Measurements from ENCODE around the gene PLEK. TPM values are rescaled to one million over a fixed set of nuclear protein-coding genes. Genes with fewer than 3 reads are reported as not detected.

The PLEK gene
- total RNA-seq, 1 experiment from 2014 or later = not detected

DNA sequence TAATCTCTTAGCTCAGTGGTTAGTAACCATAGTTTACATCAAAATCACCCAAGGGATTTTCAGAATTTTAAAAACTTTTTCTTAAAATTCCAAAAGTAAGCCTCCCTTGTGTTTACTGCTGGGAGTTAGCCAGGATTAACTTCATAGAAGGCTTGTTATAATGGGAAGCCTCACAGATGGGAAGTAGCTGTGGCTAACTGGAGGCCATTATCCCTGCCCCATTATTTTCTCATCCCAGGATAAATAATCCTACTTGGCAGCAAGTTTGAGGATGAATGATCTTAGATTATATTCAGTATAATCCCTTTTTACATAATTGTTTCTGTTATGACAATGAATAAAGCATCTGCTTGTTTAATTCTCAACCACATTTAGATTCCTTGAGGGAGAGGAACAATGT lies 25.5 kb downstream of the PLEK start:
- TF ChIP-seq EZH2 (IDR thresholded peaks at IDR 0.05; ENCODE audit: low read length, unreplicated experiment) = no peak
- TF ChIP-seq EZH2phosphoT487 (IDR thresholded peaks at IDR 0.05; ENCODE audit: borderline replicate concordance, low read length) = no peak
- TF ChIP-seq, protein P1, sequence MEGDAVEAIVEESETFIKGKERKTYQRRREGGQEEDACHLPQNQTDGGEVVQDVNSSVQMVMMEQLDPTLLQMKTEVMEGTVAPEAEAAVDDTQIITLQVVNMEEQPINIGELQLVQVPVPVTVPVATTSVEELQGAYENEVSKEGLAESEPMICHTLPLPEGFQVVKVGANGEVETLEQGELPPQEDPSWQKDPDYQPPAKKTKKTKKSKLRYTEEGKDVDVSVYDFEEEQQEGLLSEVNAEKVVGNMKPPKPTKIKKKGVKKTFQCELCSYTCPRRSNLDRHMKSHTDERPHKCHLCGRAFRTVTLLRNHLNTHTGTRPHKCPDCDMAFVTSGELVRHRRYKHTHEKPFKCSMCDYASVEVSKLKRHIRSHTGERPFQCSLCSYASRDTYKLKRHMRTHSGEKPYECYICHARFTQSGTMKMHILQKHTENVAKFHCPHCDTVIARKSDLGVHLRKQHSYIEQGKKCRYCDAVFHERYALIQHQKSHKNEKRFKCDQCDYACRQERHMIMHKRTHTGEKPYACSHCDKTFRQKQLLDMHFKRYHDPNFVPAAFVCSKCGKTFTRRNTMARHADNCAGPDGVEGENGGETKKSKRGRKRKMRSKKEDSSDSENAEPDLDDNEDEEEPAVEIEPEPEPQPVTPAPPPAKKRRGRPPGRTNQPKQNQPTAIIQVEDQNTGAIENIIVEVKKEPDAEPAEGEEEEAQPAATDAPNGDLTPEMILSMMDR (conservative IDR thresholded peaks at IDR 0.05; ENCODE audit: low read depth, low read length) = no peak
- H3K9ac ChIP-seq (ENCODE audit: low read length) = no peak overlapping the region
- no peaks in the 10 kb centered on the region for H3K9me3 ChIP-seq (ENCODE audit: low read length)
- intact Hi-C loops (cut with micrococcal nuclease) = no loop called here
- no peak overlapping the region for H3K27ac ChIP-seq (ENCODE audit: low read length)
- H3F3A ChIP-seq (ENCODE audit: low read length, unreplicated experiment) = no peaks in the 10 kb centered on the region
- H3K9me2 ChIP-seq (replicated peaks; ENCODE audit: low read length) = no peaks in the 10 kb centered on the region
- no peaks in the 10 kb centered on the region for H3K4me1 ChIP-seq (ENCODE audit: insufficient read depth, low read length)
- ATAC-seq (no peak), DNase-seq (no peak)
- H3K36me3 ChIP-seq (ENCODE audit: low read depth, low read length) = no peaks in the 10 kb centered on the region
- BruUV-seq (replicated peaks) = no TSS peak
- H3K4me2 ChIP-seq (ENCODE audit: low read length) = no peak overlapping the region
- H3K4me3 ChIP-seq (ENCODE audit: low read length) = no peak overlapping the region
- peaks cover 61% of the 10 kb centered on the region for H3K27me3 ChIP-seq (ENCODE audit: low read length)
- ChIA-PET CTCF (no interaction called here), POLR2A (ENCODE audit: unreplicated experiment) (no interaction called here)
- H4K20me1 ChIP-seq (ENCODE audit: low read length) = no peaks in the 10 kb centered on the region
- H3K79me2 ChIP-seq (ENCODE audit: low read length) = no peaks in the 10 kb centered on the region
- H2AFZ ChIP-seq (ENCODE audit: low read length) = no peak overlapping the region

DNA sequence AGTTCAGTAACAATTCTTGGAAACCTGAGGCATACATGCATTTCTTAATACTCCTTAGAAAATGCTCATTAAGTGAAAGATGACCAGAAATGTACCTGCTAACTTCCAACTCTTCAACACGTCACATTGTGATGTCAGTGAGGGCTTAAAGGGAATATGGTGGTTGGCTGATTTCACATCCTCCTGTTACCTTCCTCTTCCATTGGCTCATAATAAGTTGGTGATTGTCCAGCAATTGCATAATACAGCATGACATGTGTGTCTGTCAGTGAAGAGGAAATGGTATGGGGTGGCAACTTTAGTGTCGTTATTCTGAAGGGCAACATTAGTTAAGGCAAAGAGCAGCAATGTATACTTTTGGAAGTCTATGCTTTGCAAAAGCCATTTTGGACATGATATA lies 26.0 kb downstream of the PLEK start:
- no peaks in the 10 kb centered on the region for H3K4me1 ChIP-seq (ENCODE audit: insufficient read depth, low read length)
- H3K9me3 ChIP-seq (ENCODE audit: low read length) = no peaks in the 10 kb centered on the region
- H3F3A ChIP-seq (ENCODE audit: low read length, unreplicated experiment) = no peaks in the 10 kb centered on the region
- intact Hi-C loops (cut with micrococcal nuclease) = no loop called here
- H3K9me2 ChIP-seq (replicated peaks; ENCODE audit: low read length) = no peaks in the 10 kb centered on the region
- BruUV-seq (replicated peaks) = no TSS peak
- H3K79me2 ChIP-seq (ENCODE audit: low read length) = no peaks in the 10 kb centered on the region
- ATAC-seq (no peak), DNase-seq (no peak)
- POLR2A ChIA-PET (ENCODE audit: unreplicated experiment) = no interaction called here
- no peak overlapping the region for H2AFZ ChIP-seq (ENCODE audit: low read length)
- H3K4me3 ChIP-seq (ENCODE audit: low read length) = no peak overlapping the region
- no peak overlapping the region for H3K4me2 ChIP-seq (ENCODE audit: low read length)
- H3K27ac ChIP-seq (ENCODE audit: low read length) = no peak overlapping the region
- CTCF ChIA-PET = no interaction called here
- H3K36me3 ChIP-seq (ENCODE audit: low read depth, low read length) = no peaks in the 10 kb centered on the region
- TF ChIP-seq EZH2phosphoT487 (IDR thresholded peaks at IDR 0.05; ENCODE audit: borderline replicate concordance, low read length) = no peak
- TF ChIP-seq EZH2 (IDR thresholded peaks at IDR 0.05; ENCODE audit: low read length, unreplicated experiment) = no peak
- TF ChIP-seq, protein P1 (conservative IDR thresholded peaks at IDR 0.05; ENCODE audit: low read depth, low read length) = no peak
- H4K20me1 ChIP-seq (ENCODE audit: low read length) = no peaks in the 10 kb centered on the region
- no peak overlapping the region for H3K9ac ChIP-seq (ENCODE audit: low read length)
- H3K27me3 ChIP-seq (ENCODE audit: low read length) = peaks cover 61% of the 10 kb centered on the region

DNA sequence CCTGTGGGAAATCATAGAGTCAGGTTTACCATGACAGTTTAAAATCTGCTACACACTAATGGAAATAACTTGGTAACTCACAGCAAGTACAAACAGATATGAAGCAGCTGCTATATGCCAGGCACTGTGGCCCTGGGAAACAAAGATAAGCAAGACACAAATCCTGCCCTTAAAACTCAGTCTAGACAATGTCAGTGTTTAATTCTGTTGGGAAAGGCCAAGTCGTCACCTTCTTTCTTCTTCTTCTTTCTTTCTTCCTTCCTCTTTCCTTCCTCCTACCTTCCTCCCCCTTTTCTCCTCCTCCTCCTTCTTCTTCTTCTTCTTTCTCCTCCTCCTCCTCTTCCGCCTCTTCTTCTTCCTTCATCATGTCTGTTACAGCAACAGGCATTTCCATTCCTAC lies 26.8 kb downstream of the PLEK start:
- Histone ChIP-seq H3K9me3 (ENCODE audit: low read length) (no peaks in the 10 kb centered on the region), H3K79me2 (ENCODE audit: low read length) (no peaks in the 10 kb centered on the region), H3K4me1 (ENCODE audit: insufficient read depth, low read length) (no peaks in the 10 kb centered on the region), H4K20me1 (ENCODE audit: low read length) (no peaks in the 10 kb centered on the region), H2AFZ (ENCODE audit: low read length) (no peak overlapping the region), H3K9me2 (replicated peaks; ENCODE audit: low read length) (no peaks in the 10 kb centered on the region), H3K27ac (ENCODE audit: low read length) (no peak overlapping the region), H3K4me2 (ENCODE audit: low read length) (no peak overlapping the region), H3F3A (ENCODE audit: low read length, unreplicated experiment) (no peaks in the 10 kb centered on the region), H3K9ac (ENCODE audit: low read length) (no peak overlapping the region), H3K36me3 (ENCODE audit: low read depth, low read length) (no peaks in the 10 kb centered on the region), H3K4me3 (ENCODE audit: low read length) (no peak overlapping the region), H3K27me3 (ENCODE audit: low read length) (peaks cover 65% of the 10 kb centered on the region)
- no peak for DNase-seq
- no TSS peak for BruUV-seq (replicated peaks)
- intact Hi-C loops (cut with micrococcal nuclease) = no loop called here
- TF ChIP-seq EZH2 (IDR thresholded peaks at IDR 0.05; ENCODE audit: low read length, unreplicated experiment) (no peak), EZH2phosphoT487 (IDR thresholded peaks at IDR 0.05; ENCODE audit: borderline replicate concordance, low read length) (no peak)
- TF ChIP-seq, protein P1 (conservative IDR thresholded peaks at IDR 0.05; ENCODE audit: low read depth, low read length) = no peak
- ATAC-seq = no peak
- POLR2A ChIA-PET (ENCODE audit: unreplicated experiment) = no interaction called here
- CTCF ChIA-PET = no interaction called here

All from PC-3 (cell line).